ENCODE results near the gene STARD13. TPM values are rescaled to one million over a fixed set of nuclear protein-coding genes. Genes with fewer than 3 reads are reported as not detected.

The STARD13 gene
- total RNA-seq, 1 donor from 2014 or later = 37.6 TPM

- Mint-ChIP-seq H3K4me3 (ENCODE audit: unreplicated experiment) (no peak overlapping the region), H3K4me1 (ENCODE audit: low read depth) (peaks cover 7% of the 10 kb centered on the region)
These were observed 24.9 kb upstream of the STARD13 start for GRCh38 chr13:33310245-33311038.

GRCh38 chr13:33308863-33309262, 23.3 kb upstream of the STARD13 start:
- Mint-ChIP-seq H3K27ac (ENCODE audit: unreplicated experiment) (no peak overlapping the region), H3K27me3 (ENCODE audit: low read depth) (no peaks in the 10 kb centered on the region), H3K4me3 (ENCODE audit: unreplicated experiment) (no peak overlapping the region), H3K36me3 (ENCODE audit: low read depth) (no peaks in the 10 kb centered on the region), H3K9me3 (ENCODE audit: low read depth) (peaks cover 9% of the 10 kb centered on the region), H3K4me1 (ENCODE audit: low read depth) (peaks cover 8% of the 10 kb centered on the region)
- no peak for DNase-seq (ENCODE audit: low spot score)
- no peak for TF ChIP-seq CTCF (IDR thresholded peaks at IDR 0.05)

More at GRCh38 chr13:33310245-33311038, 24.9 kb upstream of the STARD13 start:
- H3K9me3 Mint-ChIP-seq (ENCODE audit: low read depth) = peaks cover 9% of the 10 kb centered on the region
- no peaks in the 10 kb centered on the region for H3K27me3 Mint-ChIP-seq (ENCODE audit: low read depth)
- no peak overlapping the region for H3K27ac Mint-ChIP-seq (ENCODE audit: unreplicated experiment)
- no peak for TF ChIP-seq CTCF (IDR thresholded peaks at IDR 0.05)
- H3K36me3 Mint-ChIP-seq (ENCODE audit: low read depth) = no peaks in the 10 kb centered on the region
- no peak for DNase-seq (ENCODE audit: low spot score)

GRCh38 chr13:33307843-33308242, 22.3 kb upstream of the STARD13 start:
- Mint-ChIP-seq H3K27me3 (ENCODE audit: low read depth) (no peaks in the 10 kb centered on the region), H3K4me1 (ENCODE audit: low read depth) (peaks cover 10% of the 10 kb centered on the region), H3K4me3 (ENCODE audit: unreplicated experiment) (no peak overlapping the region), H3K36me3 (ENCODE audit: low read depth) (no peaks in the 10 kb centered on the region), H3K27ac (ENCODE audit: unreplicated experiment) (no peak overlapping the region), H3K9me3 (ENCODE audit: low read depth) (peaks cover 9% of the 10 kb centered on the region)
- no peak for TF ChIP-seq CTCF (IDR thresholded peaks at IDR 0.05)
- DNase-seq (ENCODE audit: low spot score) = no peak

GRCh38 chr13:33303855-33304597, 18.5 kb upstream of the STARD13 start:
- Mint-ChIP-seq H3K9me3 (ENCODE audit: low read depth) (peaks cover 9% of the 10 kb centered on the region), H3K4me1 (ENCODE audit: low read depth) (peaks cover 6% of the 10 kb centered on the region), H3K36me3 (ENCODE audit: low read depth) (no peaks in the 10 kb centered on the region), H3K27ac (ENCODE audit: unreplicated experiment) (no peak overlapping the region), H3K4me3 (ENCODE audit: unreplicated experiment) (no peak overlapping the region), H3K27me3 (ENCODE audit: low read depth) (no peaks in the 10 kb centered on the region)
- no peak for TF ChIP-seq CTCF (IDR thresholded peaks at IDR 0.05)
- no peak for DNase-seq (ENCODE audit: low spot score)

GRCh38 chr13:33299626-33300025, 14.1 kb upstream of the STARD13 start:
- peaks cover 3% of the 10 kb centered on the region for H3K4me1 Mint-ChIP-seq (ENCODE audit: low read depth)
- H3K4me3 Mint-ChIP-seq (ENCODE audit: unreplicated experiment) = no peak overlapping the region
- peaks cover 4% of the 10 kb centered on the region for H3K36me3 Mint-ChIP-seq (ENCODE audit: low read depth)

More at GRCh38 chr13:33299626-33300025, 14.1 kb upstream of the STARD13 start:
- Mint-ChIP-seq H3K9me3 (ENCODE audit: low read depth) (no peaks in the 10 kb centered on the region), H3K27me3 (ENCODE audit: low read depth) (no peaks in the 10 kb centered on the region), H3K27ac (ENCODE audit: unreplicated experiment) (no peak overlapping the region)
- no peak for DNase-seq (ENCODE audit: low spot score)
- TF ChIP-seq CTCF (IDR thresholded peaks at IDR 0.05) = no peak

All from chondrocyte (in vitro differentiated cells).